ENCODE data around the gene SPAG9.

DNA sequence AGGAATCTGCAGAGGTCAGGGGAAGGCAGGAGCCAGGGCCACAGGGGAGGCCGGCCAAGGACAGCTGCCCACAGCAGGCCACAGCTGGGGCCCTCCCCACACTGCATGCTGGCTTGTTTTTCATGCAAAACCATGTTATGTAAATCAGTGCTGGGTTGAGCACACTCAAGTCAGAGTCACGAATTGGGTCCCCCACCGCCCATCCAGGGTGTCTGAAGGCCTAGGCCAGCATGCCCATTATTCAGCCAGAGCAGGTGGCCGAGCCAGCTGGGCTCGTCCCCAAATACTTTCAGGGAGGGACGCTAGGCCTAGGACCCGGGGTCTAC lies 203.3 kb downstream of the SPAG9 start:
- TF ChIP-seq, protein P1, sequence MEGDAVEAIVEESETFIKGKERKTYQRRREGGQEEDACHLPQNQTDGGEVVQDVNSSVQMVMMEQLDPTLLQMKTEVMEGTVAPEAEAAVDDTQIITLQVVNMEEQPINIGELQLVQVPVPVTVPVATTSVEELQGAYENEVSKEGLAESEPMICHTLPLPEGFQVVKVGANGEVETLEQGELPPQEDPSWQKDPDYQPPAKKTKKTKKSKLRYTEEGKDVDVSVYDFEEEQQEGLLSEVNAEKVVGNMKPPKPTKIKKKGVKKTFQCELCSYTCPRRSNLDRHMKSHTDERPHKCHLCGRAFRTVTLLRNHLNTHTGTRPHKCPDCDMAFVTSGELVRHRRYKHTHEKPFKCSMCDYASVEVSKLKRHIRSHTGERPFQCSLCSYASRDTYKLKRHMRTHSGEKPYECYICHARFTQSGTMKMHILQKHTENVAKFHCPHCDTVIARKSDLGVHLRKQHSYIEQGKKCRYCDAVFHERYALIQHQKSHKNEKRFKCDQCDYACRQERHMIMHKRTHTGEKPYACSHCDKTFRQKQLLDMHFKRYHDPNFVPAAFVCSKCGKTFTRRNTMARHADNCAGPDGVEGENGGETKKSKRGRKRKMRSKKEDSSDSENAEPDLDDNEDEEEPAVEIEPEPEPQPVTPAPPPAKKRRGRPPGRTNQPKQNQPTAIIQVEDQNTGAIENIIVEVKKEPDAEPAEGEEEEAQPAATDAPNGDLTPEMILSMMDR (IDR thresholded peaks at IDR 0.05; ENCODE audit: low read depth, low read length, poor library complexity, severe bottlenecking) = no peak
- TF ChIP-seq EZH2phosphoT487 (IDR thresholded peaks at IDR 0.05; ENCODE audit: borderline replicate concordance, low read length) = no peak
